ENCODE measurements around the gene TTLL5.
"Not testable (repeated sequence)": the region's sequence is repeated elsewhere in the genome, so short reads cannot be mapped to it uniquely, and the experiment has no call there.

The TTLL5 gene

DNA sequence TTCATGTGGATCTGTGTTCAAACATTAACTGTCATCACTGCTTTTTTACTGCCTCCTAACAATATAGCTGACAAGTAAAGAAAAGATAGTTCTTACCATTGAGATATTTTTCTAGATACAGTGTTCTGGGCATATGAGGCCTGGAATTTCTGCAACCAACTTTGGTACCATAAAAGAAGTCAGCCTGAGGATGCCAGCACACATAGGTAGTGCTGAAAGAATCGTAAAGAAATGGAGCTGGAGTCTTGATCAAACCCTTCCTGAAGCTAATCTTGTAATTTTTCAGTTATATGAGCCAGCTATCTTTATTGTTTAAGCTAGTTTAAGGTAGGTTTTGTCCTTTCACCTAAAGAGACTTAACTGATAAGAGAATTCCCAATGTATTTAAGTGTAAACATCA lies 11.7 kb upstream of the TTLL5 start:
- no peak for DNase-seq

- no peak for DNase-seq
These were observed 11.3 kb upstream of the TTLL5 start for GRCh38 chr14:75649773-75650172.

DNA sequence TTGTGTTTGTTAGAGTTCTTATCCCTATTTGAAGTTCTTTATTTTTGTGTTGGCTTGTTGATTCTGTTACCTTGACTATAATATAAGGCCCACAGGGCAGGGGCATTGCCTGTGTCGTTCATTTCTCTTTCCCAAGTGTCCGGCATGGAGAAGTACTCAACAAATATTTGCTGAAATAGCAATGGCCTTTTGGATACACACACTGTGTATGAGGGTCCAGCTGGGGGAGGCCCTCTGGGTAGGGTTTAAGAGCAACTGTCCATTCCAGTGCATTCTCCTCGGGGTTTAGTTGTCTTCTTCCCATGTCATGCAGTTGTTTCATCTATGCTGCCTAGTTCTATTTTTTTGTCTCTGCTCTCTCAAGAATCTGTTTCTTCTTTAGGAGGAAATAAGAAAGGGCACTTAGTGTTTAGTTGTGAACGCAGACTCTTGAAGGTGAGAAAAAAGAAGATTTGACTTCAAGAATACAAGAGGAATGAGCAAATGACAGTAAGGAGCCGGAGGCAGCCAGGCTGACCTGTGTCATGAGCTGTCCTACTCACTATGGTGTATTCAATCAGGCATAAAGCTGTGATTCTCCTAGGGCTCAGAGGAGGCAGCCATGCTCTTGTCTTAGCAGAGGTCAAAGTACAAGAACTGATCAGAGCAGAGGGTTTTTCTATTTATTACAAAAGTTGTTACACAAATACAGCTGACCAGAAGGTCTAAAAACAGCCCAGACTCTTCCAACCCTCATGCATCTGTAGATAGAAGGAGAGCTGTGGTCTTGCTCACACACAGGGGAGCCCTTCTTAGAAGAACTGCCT lies 10.6 kb upstream of the TTLL5 start:
- DNase-seq: no peak

- DNase-seq: no peak
These were observed 7.5 kb upstream of the TTLL5 start for GRCh38 chr14:75653563-75653962.

DNA sequence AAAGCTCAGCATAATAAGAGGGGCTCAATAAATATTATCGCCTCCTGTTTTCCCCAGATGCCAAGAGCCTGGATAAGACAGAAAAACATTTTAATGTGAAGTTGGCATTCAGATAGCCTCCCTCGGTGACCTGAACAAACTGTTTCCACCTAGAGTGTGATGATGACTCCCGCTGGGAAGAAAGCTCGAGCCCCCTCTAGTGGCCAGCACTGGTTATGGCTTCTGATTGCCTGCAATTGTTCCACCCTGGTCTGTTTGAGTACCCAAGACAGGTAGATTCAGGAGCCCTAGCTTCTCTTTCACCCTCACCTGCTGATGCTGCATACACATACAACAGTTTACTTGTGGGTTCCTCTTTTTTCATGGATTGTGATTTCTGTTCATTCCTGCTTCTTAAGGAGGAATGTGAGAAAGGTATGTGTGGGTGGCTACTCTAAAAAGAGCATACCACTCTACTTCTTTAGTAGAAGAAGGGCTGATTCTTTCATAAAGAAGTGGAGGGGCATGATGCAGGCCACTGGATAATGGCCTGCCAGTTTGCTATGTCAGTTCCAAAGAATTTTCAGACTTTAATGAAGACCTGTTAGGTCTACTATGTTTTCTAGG lies 6.8 kb upstream of the TTLL5 start:
- DNase-seq: peak; percentile 23

DNA sequence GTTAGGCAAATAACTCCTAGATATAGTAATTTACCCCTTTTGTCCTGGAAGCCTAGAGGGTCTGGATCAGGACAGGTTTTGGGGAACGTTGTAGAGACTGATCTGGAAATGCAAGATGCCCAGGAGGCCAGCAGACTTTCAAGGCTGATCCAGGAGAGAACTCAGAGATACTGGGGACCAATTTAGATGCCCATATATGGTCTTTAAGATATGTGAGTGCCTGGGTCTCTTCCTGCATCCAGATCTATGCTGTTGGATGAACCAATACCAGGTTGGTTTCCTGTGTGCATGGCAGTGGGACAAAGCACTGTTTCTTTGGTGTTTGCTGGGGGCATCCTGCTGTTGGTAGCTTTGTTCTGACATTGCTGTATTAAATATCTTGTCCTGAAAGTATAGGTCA lies 5.8 kb upstream of the TTLL5 start:
- no peak for DNase-seq

- DNase-seq: no peak
These were observed 3.7 kb upstream of the TTLL5 start for GRCh38 chr14:75657331-75657730.

- no peak for DNase-seq
These were observed 2.1 kb upstream of the TTLL5 start for GRCh38 chr14:75658957-75659356.

DNA sequence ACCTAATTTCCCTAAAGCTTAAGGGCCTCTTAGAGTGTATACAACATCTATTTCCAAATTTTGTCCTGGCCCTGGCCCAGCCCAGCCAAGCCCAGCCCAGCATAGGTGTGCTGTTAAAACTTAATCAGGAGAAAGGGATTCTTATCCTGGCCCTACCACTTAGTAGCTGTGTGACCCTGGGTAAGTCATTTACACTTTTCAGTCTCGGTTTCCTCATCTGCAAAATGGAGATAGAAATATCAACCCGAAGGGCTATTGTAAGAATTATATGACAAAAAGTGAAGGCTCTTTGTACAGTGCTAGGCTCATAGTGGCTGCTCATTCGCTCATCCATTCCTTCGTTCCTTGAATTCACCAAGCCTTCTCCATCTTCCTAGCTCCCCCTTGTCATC lies 812 bp upstream of the TTLL5 start:
- no peak for DNase-seq

DNA sequence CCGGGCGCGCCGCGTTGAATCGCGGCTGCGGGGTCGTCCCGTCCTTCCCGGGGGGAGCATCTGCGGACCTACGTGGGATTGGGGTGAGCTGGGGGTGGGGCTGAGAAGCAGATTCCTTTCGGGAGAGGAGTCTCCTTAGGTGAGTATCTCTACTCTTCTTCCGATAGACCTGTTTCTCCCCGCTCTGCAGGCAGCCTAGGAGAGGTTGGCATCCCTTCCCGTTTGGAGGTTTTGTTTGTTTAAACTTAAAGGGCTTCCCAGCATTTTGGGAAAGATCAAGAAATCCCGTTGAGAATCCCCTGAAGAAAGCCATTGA lies 411 bp downstream of the TTLL5 start:
- DNase-seq: no peak

- DNase-seq: no peak
These were observed 1.9 kb downstream of the TTLL5 start for GRCh38 chr14:75662966-75663365.

- no peak for DNase-seq
These were observed 6.2 kb downstream of the TTLL5 start for GRCh38 chr14:75667099-75667765.

GRCh38 chr14:75672605-75673192 lies 11.7 kb downstream of the TTLL5 start:
- no peak for DNase-seq

GRCh38 chr14:75673345-75674035 lies 12.4 kb downstream of the TTLL5 start:
- no peak for DNase-seq

GRCh38 chr14:75675265-75675960 lies 14.4 kb downstream of the TTLL5 start:
- no peak for DNase-seq

GRCh38 chr14:75685910-75686309 lies 24.9 kb downstream of the TTLL5 start:
- DNase-seq: no peak

DNA sequence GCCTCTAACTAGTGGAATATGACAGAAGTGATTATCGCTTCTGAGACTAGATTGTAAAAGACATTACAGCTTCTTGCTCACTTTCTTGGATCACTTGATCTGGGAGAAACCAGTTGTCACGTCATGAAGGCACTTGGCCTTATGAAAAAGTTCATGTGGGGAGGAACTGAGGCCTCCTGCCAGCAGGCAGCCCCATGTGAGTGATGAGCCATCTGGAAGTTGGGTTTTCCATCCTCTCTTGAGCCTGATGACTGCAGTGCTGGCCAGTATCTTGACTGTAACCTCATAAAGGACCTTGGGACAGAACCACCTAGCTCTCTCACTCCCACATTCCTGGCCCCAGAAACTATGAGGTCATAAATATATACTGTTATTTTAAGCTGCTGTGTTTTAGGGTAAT lies 28.0 kb downstream of the TTLL5 start:
- DNase-seq: no peak

GRCh38 chr14:75690010-75690409 lies 29.0 kb downstream of the TTLL5 start:
- no peak for DNase-seq

DNA sequence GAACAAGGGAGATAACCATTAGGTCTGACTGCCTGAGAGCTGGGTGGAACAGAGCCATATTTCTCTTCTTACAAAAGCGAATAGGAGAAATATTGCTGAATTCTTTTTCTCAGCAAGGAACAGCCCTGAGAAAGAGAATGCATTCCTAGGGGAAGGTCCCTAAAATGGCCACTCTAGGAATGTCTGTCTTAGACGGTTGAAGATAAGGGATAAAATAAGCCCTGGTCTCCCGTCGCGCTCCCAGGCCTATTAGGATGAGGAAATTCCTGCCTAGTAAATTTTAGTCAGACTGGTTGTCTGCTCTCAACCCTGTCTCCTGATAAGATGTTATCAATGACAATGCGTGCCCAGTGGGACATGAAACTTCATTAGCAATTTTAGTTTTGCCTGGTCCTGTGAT lies 34.0 kb downstream of the TTLL5 start:
- not testable (repeated sequence) for DNase-seq

DNA sequence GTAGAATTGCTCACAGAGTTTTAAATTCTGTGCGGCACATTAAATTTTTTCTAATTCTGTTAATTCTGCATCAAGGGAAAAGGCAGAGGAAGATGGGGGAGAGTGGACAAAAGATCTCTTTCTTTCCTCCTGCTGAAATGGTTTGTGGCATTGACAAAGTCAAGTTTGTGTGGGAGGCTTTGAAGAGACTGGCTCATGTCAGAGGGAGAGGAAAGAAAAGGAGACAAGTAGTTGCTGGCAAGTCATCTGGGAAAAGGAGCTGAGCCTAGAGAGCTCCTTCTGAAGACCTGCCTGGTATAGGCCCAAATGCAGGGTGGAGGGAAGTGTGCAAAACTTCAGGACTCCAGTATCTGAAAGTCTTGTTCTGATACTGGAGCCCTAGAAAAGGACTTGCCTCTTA lies 36.3 kb downstream of the TTLL5 start:
- DNase-seq: no peak

DNA sequence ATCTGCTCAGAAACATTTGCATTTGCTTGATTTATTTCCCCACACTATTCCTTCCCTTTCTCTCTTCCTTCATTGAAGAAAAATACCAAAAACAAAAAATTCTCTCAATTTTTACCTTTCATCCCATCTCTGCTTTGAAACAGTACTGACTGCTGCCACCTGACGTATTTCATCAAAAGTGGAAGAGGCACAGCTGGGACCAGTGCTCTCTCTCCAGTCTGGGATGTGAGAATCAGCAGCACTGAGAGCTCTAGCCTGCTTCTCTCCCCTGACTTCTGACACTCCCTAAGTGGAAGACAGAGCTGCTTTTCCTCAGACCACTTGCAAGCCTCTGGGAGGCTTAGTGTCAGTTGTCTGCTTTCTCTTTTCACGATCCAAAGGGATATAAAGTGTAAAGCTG lies 36.9 kb downstream of the TTLL5 start:
- DNase-seq: no peak

- no peak for DNase-seq
These were observed 38.3 kb downstream of the TTLL5 start for GRCh38 chr14:75699331-75699730.

DNA sequence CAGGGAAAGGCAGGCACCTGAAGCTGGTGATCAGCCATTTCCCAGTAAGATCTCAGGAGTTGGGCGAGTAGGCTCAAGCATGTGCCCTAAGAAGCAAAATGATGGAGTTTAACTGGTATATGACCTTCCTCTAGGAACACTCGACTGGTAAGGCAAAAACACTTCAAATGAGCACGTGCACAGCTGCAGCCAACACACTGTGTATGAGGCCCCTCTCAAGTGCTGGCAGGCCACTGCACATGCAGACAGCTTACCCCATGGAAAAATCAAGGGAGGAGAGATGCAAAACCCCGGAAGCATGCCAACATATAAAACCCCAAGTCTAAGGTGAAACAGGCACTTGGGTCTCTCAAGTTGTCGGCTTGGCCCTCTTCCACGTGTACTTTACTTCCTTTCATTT lies 39.2 kb downstream of the TTLL5 start:
- no peak for DNase-seq
